Measurements from ENCODE around the gene TXNRD1. TPM values are rescaled to one million over a fixed set of nuclear protein-coding genes. Genes with fewer than 3 reads are reported as not detected.
A peak's percentile ranks its signal among the peaks of the same experiment; 100 is the strongest.

Gene TXNRD1
- total and polyA plus RNA-seq, 8 donors: 8.1 to 29.1 (median 15.9) TPM

- ATAC-seq: peak; percentile 47 to 62 (median 54)
- WGBS, 2 donors: 23 to 38% methylated on average over 5 of the region's 5 CpGs
- no peak for DNase-seq
- no peaks in the 10 kb centered on the region for H3K4me1 ChIP-seq
- no peak for FAIRE-seq
- TF ChIP-seq CTCF (IDR thresholded peaks at IDR 0.05): no peak
- H3K4me3 ChIP-seq: no peak overlapping the region
- H3K36me3 ChIP-seq: no peaks in the 10 kb centered on the region
- intact Hi-C loops (cut with DNase I): loop anchor here in 1 of 3 donors (10.0 kb wide), 1 partner anchor 156 kb away; no protein-coding TSS in a partner anchor
- no peaks in the 10 kb centered on the region for H3K27me3 ChIP-seq
- no peak overlapping the region for H3K27ac ChIP-seq
- H3K9me3 ChIP-seq: no peaks in the 10 kb centered on the region
Observed at GRCh38 chr12:104360983-104361707, 145.6 kb downstream of the TXNRD1 start.

- Histone ChIP-seq H3K4me1 (no peaks in the 10 kb centered on the region), H3K9me3 (no peaks in the 10 kb centered on the region), H3K4me3 (no peak overlapping the region), H3K27ac (no peak overlapping the region), H3K36me3 (no peaks in the 10 kb centered on the region), H3K27me3 (no peaks in the 10 kb centered on the region)
- ATAC-seq (no peak), DNase-seq (no peak), FAIRE-seq (no peak)
- intact Hi-C loops (cut with DNase I): loop anchor here in 1 of 3 donors (10.0 kb wide), 1 partner anchor 161 kb away; no protein-coding TSS in a partner anchor
- TF ChIP-seq CTCF (IDR thresholded peaks at IDR 0.05): no peak
- WGBS, 2 donors: 94 to 96% methylated on average over 5 of the region's 5 CpGs
Observed at GRCh38 chr12:104365921-104366410, 150.4 kb downstream of the TXNRD1 start.

- Histone ChIP-seq H3K27me3 (no peaks in the 10 kb centered on the region), H3K4me1 (no peaks in the 10 kb centered on the region), H3K36me3 (no peaks in the 10 kb centered on the region), H3K9me3 (no peaks in the 10 kb centered on the region), H3K4me3 (no peak overlapping the region), H3K27ac (no peak overlapping the region)
- ATAC-seq: no peak
- intact Hi-C loops (cut with DNase I): loop anchor here in 1 of 3 donors (10.0 kb wide), 1 partner anchor 165 kb away; no protein-coding TSS in a partner anchor
- WGBS, 2 donors: 95 to 98% methylated on average over 2 of the region's 2 CpGs
- no peak for FAIRE-seq
- DNase-seq: no peak
- no peak for TF ChIP-seq CTCF (IDR thresholded peaks at IDR 0.05)
Observed at GRCh38 chr12:104369708-104370107, 154.1 kb downstream of the TXNRD1 start.

GRCh38 chr12:104371043-104371870 lies 155.7 kb downstream of the TXNRD1 start:
- Histone ChIP-seq H3K4me3 (no peak overlapping the region), H3K9me3 (no peaks in the 10 kb centered on the region), H3K4me1 (no peaks in the 10 kb centered on the region), H3K36me3 (no peaks in the 10 kb centered on the region), H3K27ac (no peak overlapping the region), H3K27me3 (no peaks in the 10 kb centered on the region)
- intact Hi-C loops (cut with DNase I): no loop called here
- FAIRE-seq (no peak), DNase-seq (no peak), ATAC-seq (peak in 1 of 4 donors; percentile 40)
- WGBS, 2 donors: 54 to 57% methylated on average over 15 of the region's 15 CpGs
- no peak for TF ChIP-seq CTCF (IDR thresholded peaks at IDR 0.05)

Measured in pancreas (tissue), 10 donors.